HG03354 (cell line): ENCODE data around the gene BOLA2.
"Not testable (repeated sequence)": the region's sequence is repeated elsewhere in the genome, so short reads cannot be mapped to it uniquely, and the experiment has no call there.

Source experiments
- ATAC-seq: cut with Tn5 transposase; IDR thresholded peaks from one replicate; pipeline ENCODE4 v1.9.1; 2021; ENCODE audit warnings: mild to moderate bottlenecking; ENCODE audit not compliant: unreplicated experiment, poor library complexity, severe bottlenecking

Gene BOLA2

DNA sequence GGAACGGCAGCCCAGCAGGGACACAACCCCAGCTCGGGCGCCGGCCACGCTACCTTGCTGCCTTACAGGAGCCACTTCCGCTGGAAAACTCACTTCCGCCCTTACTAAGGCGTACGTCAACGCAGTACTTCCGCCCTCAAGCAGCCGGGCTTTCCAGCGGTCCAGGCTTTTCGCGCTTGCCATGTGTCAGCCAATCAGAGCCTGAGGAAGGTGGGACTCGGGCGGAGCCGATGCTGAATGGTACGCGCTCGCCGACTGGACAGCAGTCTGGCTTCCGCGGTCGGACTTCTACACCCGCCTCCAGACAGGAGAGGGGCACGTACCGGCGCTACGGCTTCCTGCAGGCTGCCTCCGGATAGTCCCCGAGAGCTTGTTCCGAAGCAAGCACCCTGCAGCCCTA is at the start of gene BOLA2, which contains the start of gene SLX1B:
TSS of gene BOLA2 (minus strand) at position 83 of the 400 bp plus-strand sequence. CDS start 98 bp downstream, outside the sequence.
TSS of gene SLX1B (plus strand) at position 265 of the 400 bp plus-strand sequence.
- ATAC-seq, result peak; percentile 90

DNA sequence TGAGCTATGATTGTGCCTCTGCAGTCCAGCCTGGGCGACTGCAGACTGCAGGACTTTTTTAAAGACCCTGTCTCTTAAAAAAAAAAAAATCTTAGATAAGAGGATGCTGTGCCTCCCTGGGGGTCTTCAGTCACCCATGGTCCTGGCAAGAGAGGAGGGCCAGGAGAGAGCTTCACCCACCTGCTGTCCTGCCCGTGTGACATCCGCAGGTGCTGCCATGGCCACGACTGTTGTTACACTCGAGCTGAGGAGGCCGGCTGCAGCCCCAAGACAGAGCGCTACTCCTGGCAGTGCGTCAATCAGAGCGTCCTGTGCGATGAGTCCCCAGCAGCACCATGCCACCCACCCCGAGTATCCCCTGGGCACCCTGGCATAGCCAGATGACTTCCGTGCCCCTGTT is 28.1 kb upstream of the BOLA2 start:
- ATAC-seq, result not testable (repeated sequence)

- ATAC-seq, result not testable (repeated sequence)
Observed at GRCh38 chr16:29472065-29472464, 17.9 kb upstream of the BOLA2 start.

- not testable (repeated sequence) for ATAC-seq
Observed at GRCh38 chr16:29469660-29470059, 15.5 kb upstream of the BOLA2 start.

- not testable (repeated sequence) for ATAC-seq
Observed at GRCh38 chr16:29467654-29468366, 13.7 kb upstream of the BOLA2 start.

DNA sequence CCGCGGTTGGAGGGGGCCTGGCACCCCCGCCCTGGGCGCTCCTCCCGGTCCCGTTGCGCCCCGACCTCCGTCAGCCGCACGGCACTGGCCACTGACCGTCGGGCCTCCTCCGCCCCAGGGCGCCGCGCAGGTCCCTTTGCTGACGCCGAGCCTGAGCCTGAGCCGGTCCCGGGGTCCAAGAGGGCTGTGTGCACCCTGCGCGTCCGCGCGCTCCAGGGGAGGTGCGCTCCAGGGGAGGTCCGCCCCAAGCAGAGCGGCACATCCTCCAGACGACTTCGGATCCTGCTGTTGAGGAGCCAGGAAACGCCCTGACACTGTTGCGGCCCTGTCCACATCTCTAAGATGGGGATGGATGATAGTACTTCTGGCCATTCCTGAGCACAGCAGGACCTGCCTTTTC is 12.8 kb upstream of the BOLA2 start:
- ATAC-seq, result not testable (repeated sequence)

- not testable (repeated sequence) for ATAC-seq
Observed at GRCh38 chr16:29465985-29466824, 12.1 kb upstream of the BOLA2 start.

DNA sequence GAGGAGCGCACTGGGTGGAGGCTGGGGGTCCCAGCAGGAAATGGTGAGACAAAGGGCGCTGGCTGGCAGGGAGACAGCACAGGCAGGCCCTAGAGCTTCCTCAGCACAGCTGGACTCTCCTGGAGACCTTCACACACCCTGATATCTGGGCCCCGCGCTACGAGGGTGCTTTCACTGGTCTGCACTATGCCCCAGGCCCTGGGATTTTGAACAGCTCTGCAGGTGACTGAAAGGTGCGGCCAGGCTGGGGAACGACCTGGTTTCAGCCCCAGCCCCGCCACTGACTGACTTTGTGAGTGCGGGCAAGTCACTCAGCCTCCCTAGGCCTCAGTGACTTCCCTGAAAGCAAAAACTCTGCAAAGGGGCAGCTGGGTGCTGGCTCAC is 6.5 kb upstream of the BOLA2 start:
- not testable (repeated sequence) for ATAC-seq

GRCh38 chr16:29459706-29460646 is 5.8 kb upstream of the BOLA2 start, which contains the start of gene SULT1A4:
Gene SULT1A4 (plus strand): TSS chr16:29459913. CDS start chr16:29461386, 1,473 bp downstream.
- not testable (repeated sequence) for ATAC-seq

GRCh38 chr16:29457660-29458059 is 3.5 kb upstream of the BOLA2 start:
- ATAC-seq, result not testable (repeated sequence)

DNA sequence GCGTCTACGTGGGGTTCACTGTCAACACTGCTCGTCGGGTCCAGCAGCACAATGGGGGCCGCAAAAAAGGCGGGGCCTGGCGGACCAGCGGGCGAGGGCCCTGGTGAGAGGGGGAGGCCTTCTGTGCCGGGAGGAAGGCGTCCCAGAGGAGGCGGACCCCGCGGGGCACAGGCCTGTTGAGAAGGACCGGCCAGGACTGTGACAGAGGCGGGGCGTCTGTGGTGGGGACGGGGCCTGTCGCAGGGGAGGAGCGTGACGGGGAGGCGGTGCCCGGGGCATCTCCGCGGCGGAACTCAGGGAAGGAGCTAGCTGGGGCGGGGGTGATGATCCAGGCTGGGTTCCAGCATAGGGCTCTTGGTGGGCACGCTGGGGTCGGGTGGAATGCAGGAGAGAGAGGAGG is 677 bp upstream of the BOLA2 start:
- peak; percentile 62 for ATAC-seq

DNA sequence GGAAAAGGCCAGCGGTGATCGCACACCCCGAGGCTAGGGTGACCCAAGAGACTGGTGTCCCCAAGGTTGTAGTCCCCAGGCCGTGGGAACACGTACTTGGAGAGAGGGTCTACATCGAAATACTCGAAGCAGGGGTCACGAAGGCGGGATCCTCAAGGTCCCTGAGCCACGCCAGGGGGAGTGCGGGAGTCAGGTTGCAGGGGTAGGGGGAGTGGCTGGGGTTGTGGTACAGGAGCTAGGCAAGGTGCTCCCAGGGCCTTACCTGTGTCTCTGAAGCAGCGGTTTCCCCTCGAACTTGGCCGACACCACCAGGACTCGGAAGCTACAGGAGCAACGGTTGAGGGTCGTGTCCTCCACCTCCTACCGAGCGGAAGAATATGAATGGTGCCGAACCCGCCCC is 397 bp downstream of the BOLA2 start:
- peak; percentile 14 for ATAC-seq

DNA sequence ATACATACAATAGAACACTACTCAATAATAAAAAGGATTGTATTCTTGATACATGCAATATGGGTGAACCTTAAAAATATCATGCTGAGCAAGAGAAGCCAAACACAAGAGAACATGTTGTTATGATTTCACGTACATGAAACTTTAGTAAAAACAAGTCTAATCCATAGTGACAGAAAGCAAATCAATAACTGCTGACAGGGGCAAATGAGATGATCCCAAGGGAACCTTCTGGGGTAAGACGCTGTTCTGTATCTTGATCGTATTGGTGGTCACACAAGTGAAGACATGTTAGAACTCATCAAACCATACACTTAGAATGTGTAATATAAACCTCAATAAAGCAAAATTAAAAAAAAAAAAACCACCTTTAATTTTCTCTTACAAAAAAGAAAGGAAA is 28.8 kb downstream of the BOLA2 start:
- not testable (repeated sequence) for ATAC-seq

DNA sequence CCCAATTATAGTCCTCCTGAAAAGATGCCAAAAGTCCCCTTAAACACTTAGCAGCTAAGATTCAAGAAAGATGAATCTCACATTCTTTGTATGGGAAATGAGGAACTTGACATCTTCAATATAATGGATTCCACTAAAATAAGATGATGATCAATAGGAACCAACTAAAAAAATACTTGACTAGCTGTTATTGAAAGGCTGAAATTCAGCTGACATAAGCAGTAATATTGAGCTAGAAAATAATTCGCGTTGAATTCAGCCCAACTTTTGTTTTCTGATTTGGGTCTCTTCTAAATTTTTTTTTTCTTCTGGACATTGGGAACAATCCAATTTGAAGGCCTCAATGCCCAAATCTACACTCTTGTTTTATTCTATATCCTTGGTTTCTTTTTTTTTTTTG is 30.6 kb downstream of the BOLA2 start:
- ATAC-seq, result not testable (repeated sequence)

- ATAC-seq, result not testable (repeated sequence)
Observed at GRCh38 chr16:29405249-29405648, 48.9 kb downstream of the BOLA2 start.
